Neural cell (in vitro differentiated cells): ENCODE data around the gene KLHL17.

Source experiments
- CTCF ChIP-seq: fragments of 450-650 bp; IDR thresholded peaks from 2 replicates; pipeline ENCODE4 v1.5.1; 2014; ENCODE audit warnings: antibody characterized with exemption, mild to moderate bottlenecking, moderate library complexity; ENCODE audit not compliant: poor library complexity, severe bottlenecking
- MXI1 ChIP-seq: fragments of 450-650 bp; conservative IDR thresholded peaks from 2 replicates; pipeline ENCODE4 v1.6.1; 2014; ENCODE audit warnings: antibody characterized with exemption, mild to moderate bottlenecking; ENCODE audit not compliant: poor library complexity, severe bottlenecking
- POLR2AphosphoS5 ChIP-seq: IDR thresholded peaks from 2 replicates; pipeline ENCODE4 v1.6.1; 2012
- RAD21 ChIP-seq: fragments of 450-650 bp; conservative IDR thresholded peaks from 2 replicates; pipeline ENCODE4 v1.6.1; 2014; ENCODE audit warnings: antibody characterized with exemption, mild to moderate bottlenecking, moderate library complexity

- TF ChIP-seq CTCF = no peak
- no peak for TF ChIP-seq MXI1
- TF ChIP-seq POLR2AphosphoS5 = no peak
- no peak for TF ChIP-seq RAD21
These were observed 40.8 kb downstream of the KLHL17 start for GRCh38 chr1:1001057-1001783.
